ENCODE measurements around the gene NSUN6. TPM values are rescaled to one million over a fixed set of nuclear protein-coding genes. Genes with fewer than 3 reads are reported as not detected.

The NSUN6 gene
- polyA plus RNA-seq, 1 of the 3 experiments (the other 2 are of a cell fraction), result 5.3 TPM

- TF ChIP-seq MAX (IDR thresholded peaks at IDR 0.05; ENCODE audit: low read depth) (no peak), GATA2 (CRISPR knock-in tag; IDR thresholded peaks at IDR 0.05) (no peak), TEAD4 (IDR thresholded peaks at IDR 0.05; ENCODE audit: borderline replicate concordance, insufficient read depth) (no peak), YY1 (IDR thresholded peaks at IDR 0.05; ENCODE audit: low read depth) (no peak)
Observed at GRCh38 chr10:18514537-18514936, 136.8 kb downstream of the NSUN6 start (continued).

GRCh38 chr10:18508587-18508986 lies 142.8 kb downstream of the NSUN6 start:
- Histone ChIP-seq H3K9me2 (no peaks in the 10 kb centered on the region), H3F3A (replicated peaks; ENCODE audit: insufficient read depth) (peaks cover 6% of the 10 kb centered on the region), H2AFZ (ENCODE audit: low read depth) (no peak overlapping the region), H3K9ac (no peak overlapping the region), H3K36me3 (replicated peaks in 1 of 2; ENCODE audit: control insufficient read depth in 1 of 2, insufficient read depth in 2 of 2, low read length in 1 of 2) (no peaks in the 10 kb centered on the region), H3K27ac (ENCODE audit: low read depth in 2 of 2, low read length in 1 of 2) (no peak overlapping the region), H4K20me1 (ENCODE audit: insufficient read depth) (no peaks in the 10 kb centered on the region), H3K79me2 (ENCODE audit: insufficient read depth) (no peaks in the 10 kb centered on the region), H3K4me3 (ENCODE audit: low read depth in 2 of 2, low read length in 1 of 2) (no peak overlapping the region), H3K4me2 (no peak overlapping the region), H3K4me1 (ENCODE audit: control insufficient read depth in 1 of 2, insufficient read depth in 2 of 2, low read depth in 1 of 2, low read length in 1 of 2) (no peaks in the 10 kb centered on the region), H3K9me3 (no peaks in the 10 kb centered on the region), H3K27me3 (ENCODE audit: insufficient read depth) (no peaks in the 10 kb centered on the region)
- WGBS (ENCODE audit: low lambda C conversion rate), result 91% methylated on average over 4 of the region's 4 CpGs
- TF ChIP-seq FOSL2 (IDR thresholded peaks at IDR 0.05; ENCODE audit: borderline replicate concordance, low read depth) (no peak), MXI1 (IDR thresholded peaks at IDR 0.05; ENCODE audit: low read depth, low read length) (no peak), EP300 (IDR thresholded peaks at IDR 0.05; ENCODE audit: borderline replicate concordance in 1 of 2, low read depth in 1 of 2, low read length in 1 of 2) (no peak), MAX (IDR thresholded peaks at IDR 0.05; ENCODE audit: low read depth) (no peak), POLR2AphosphoS5 (IDR thresholded peaks at IDR 0.05; ENCODE audit: low read depth, low read length) (no peak), REST (IDR thresholded peaks at IDR 0.05; ENCODE audit: low read depth, low read length) (no peak), GABPA (IDR thresholded peaks at IDR 0.05; ENCODE audit: low read depth) (no peak), PBX3 (IDR thresholded peaks at IDR 0.05) (no peak), CHD2 (IDR thresholded peaks at IDR 0.05; ENCODE audit: low read length, partially characterized antibody) (no peak), TCF12 (IDR thresholded peaks at IDR 0.05) (no peak), RAD21 (IDR thresholded peaks at IDR 0.05; ENCODE audit: low read length) (no peak), ZBTB33 (IDR thresholded peaks at IDR 0.05; ENCODE audit: borderline replicate concordance, low read depth) (no peak), RFX5 (IDR thresholded peaks at IDR 0.05; ENCODE audit: low read length) (no peak), GATA2 (CRISPR knock-in tag; IDR thresholded peaks at IDR 0.05) (no peak), MEF2A (IDR thresholded peaks at IDR 0.05; ENCODE audit: borderline replicate concordance, low read depth) (no peak), SIN3A (IDR thresholded peaks at IDR 0.05; ENCODE audit: borderline replicate concordance, low read depth, low read length) (no peak)
- POLR2A ChIA-PET, result no interaction called here
- CTCF ChIA-PET, result no interaction called here
- DNase-seq, result no peak

Data from SK-N-SH (cell line).